ENCODE results near the gene TBKBP1.
"Not testable (repeated sequence)": the region's sequence is repeated elsewhere in the genome, so short reads cannot be mapped to it uniquely, and the experiment has no call there.

The TBKBP1 gene

DNA sequence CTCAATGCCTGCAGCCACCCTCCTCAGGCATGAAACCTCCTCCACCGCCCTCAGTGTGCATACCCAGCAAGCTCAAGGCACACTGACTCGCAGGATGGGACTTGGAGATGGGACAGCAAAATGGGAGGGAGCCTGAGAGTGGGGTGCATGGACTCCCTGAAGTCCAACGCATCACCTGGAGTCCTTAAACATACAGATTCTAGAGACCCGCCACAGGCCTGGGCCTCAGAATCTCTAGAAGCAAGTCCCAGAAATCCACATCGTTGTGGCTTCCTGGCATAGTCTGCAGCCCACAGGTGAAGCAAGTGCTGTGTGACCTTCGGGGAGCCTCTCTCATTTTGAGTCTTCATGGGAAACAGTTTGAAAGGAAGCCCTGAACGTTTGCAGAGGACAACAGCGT, 35.5 kb downstream of the TBKBP1 start:
- no peak for DNase-seq (ENCODE audit: low read depth in 1 of 2, low spot score in 1 of 2)

DNA sequence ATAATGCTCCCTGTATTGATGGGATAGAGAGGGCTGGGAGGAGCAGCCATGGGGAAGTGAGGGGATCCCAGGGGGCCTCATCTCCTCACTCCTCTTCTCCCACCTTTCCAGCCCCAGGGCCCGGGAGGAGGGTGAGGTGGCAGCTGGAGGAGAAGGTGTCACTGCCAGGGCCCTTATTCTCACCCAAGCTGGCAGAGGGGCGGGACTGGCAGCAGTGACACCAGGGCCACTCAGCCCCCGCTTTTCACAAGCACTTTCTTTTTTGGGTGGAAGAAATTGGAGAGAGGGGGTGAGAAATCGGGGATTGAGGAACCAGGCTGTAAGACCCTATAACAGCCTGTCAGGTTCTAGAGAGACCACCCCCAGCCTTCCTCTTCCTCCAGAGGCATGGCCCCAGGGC, 36.7 kb downstream of the TBKBP1 start:
- no peak for DNase-seq (ENCODE audit: low read depth in 1 of 2, low spot score in 1 of 2)

DNA sequence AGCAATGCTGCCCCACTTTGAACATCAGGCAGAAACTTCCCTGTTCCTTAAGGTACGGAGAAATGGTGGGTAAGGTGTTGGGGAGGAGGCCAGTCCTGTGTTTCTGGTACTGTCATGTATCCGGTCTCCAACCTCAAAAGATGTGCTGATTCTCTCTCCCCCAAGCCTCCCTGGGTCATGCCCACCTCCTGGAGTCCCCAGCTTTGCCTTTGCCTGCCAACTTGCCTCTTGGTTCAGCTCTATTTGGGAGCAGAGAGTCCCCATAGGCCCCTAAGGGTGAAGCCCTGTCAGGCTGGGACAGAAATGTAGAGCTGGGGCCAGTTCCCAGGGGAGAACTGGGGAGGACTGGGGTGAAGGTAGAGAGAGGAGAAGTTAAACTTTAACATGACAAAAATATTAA, 37.4 kb downstream of the TBKBP1 start:
- no peak for DNase-seq (ENCODE audit: low read depth in 1 of 2, low spot score in 1 of 2)

DNA sequence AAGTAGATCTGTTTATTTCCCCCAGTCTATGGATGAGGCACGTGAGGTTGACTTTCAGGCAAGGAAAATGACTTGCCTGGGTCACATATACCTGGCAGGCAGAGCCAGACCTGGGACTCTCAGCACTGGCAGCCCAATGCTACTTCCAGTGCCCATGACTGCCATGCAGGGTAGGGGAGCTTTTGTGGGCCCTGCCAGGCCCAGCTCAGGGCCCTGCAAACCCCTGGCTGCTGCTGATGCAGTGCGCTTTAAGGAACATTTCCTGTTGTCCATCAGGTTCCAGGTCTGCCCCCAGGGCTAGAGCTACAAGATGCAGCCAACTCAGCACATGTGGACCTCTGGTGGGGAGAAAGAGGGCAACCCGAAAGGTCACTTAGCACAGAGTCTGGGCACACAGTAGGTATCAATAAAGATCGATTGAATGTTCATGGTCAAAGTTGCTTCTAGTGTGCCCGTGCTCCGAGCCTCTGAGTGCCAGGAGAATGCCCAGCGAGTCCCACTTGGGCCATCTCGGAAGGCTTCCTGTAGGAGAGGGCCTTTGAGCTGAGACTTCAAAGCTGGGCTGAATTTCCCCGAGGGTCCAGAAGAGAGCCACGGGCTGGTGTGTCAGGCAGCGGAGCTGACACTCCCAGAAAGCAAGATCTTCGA, 38.6 kb downstream of the TBKBP1 start:
- DNase-seq (ENCODE audit: low read depth in 1 of 2, low spot score in 1 of 2) = no peak

DNA sequence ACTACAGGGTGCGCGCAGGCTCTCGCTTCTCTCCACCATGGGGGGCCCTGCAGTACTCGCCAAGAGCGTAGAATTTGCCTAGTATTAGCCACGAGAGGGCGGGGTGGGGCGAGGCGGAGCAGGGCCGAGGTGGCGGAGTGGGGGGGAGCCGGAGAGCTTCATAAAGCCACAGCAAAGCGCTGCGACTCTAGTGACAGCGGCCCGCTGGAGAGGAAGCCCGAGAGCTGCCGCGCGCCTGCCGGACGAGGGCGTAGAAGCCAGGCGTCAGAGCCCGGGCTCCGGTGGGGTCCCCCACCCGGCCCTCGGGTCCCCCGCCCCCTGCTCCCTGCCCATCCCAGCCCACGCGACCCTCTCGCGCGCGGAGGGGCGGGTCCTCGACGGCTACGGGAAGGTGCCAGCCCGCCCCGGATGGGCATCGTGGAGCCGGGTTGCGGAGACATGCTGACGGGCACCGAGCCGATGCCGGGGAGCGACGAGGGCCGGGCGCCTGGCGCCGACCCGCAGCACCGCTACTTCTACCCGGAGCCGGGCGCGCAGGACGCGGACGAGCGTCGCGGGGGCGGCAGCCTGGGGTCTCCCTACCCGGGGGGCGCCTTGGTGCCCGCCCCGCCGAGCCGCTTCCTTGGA, 39.2 kb downstream of the TBKBP1 start, which contains the start of gene TBX21:
TSS of gene TBX21 (plus strand) at position 190 of the 627 bp plus-strand sequence. CDS start at position 409, 219 bp downstream.
- DNase-seq (ENCODE audit: low read depth in 1 of 2, low spot score in 1 of 2) = peak; percentile 77 to 86

DNA sequence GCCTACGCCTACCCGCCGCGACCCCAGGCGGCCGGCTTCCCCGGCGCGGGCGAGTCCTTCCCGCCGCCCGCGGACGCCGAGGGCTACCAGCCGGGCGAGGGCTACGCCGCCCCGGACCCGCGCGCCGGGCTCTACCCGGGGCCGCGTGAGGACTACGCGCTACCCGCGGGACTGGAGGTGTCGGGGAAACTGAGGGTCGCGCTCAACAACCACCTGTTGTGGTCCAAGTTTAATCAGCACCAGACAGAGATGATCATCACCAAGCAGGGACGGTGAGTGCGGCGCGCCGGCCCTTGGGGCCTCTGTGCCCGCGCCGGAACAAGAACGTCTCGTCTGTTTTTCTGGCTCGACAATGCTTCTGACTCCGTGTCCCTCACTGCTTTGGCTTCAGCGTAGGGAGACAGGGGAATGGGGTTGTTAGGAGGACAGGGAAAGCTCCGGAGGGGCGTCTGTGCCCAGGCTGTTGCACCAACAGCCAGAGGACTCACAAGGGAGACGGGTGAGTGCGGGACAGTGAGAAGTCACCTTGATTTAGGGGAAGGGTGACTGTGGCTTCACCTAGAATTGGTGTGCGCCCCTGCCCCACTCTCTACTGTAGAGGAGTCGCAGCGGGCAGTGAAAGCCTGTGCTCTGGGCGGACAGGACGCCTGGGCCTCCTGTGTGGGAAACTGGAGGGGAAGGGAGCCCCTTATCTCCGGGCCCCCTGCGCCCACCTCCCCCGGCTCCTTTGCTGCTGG, 39.9 kb downstream of the TBKBP1 start:
- no peak for DNase-seq (ENCODE audit: low read depth in 1 of 2, low spot score in 1 of 2)

DNA sequence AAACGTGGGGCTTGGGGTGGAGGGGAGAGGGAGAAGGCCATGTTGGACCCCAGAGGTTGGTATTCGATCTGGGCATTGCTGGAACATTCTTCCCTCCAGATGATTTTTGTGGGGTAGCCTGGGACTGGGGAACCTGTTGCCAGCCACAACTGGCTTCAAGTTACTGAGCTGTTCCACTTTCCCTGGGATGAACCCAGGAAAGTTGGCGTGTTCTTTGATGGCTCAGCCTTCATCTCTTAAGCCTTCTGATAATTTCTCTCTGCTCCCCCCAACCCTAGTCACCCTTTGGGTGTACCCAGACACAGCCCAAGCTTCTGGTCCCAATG, 41.1 kb downstream of the TBKBP1 start:
- no peak for DNase-seq (ENCODE audit: low read depth in 1 of 2, low spot score in 1 of 2)

DNA sequence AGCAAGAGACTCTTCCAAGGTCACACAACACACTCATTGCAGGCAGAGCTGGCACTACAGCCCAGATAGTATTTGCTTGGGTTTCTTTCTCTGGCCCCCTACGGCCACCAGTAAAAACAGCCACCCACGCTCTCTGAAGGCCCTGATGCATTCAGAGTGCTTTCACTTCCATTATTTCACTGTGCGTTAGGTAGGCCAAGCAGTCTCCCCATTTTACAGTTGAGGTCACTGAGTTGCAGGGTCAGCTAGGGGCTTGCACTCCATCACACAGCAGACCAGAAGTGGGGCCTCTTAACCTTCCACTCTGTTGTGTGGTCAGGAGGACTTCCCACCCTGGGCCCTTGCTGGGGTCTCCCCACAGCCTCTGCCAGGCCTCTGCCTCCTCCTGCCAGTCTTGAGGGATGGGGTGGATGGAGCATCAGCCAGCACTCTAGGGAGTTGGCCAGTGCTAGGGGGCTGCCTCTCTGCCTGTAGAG, 41.6 kb downstream of the TBKBP1 start:
- DNase-seq (ENCODE audit: low read depth in 1 of 2, low spot score in 1 of 2) = no peak

DNA sequence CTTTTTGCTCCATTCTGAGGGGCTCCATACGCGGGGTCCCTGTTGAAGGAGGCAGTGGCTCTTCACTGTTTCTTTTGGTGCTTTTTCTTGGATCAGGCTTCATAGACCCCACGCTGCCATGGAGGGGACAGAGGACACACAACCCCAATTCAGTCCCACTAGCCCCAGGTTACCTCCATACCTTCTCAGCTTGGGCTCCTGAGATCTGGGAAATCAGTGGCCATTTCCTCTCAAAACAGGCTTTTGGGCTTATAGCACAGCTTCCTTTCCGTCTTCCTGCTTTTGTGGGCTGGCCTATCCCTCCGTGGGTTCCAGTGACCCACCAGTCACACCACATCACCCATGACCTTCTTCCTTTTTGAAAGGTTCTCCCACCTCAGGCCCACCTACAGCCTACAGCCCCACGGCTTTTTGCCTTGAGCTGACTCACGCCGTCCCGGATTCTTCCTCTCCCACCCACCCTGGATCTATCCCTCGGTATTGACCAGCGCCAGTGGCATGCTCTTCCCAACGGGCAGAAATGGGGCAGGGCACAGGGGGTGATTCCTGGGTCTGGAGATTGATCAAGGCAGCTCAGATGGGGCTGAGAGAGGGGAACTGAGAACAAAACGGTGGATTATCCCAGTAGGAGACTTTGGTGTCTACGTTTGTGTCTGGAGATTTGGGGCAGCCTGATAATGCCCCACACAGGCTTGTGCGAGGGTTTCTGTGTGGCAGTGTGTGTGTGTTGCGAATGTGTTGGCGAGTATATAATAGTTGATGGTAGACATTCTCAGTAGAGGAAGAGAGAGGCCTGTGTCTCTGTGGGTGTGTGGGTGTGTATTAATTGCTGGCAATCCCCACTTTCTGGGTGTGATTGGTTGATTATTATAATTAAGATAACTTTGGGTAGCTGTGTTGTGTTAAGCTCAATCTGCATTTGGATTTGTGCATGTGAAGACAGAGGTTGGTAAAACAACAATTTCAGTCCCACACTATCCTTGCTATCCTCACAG, 42.8 kb downstream of the TBKBP1 start:
- no peak for DNase-seq (ENCODE audit: low read depth in 1 of 2, low spot score in 1 of 2)

DNA sequence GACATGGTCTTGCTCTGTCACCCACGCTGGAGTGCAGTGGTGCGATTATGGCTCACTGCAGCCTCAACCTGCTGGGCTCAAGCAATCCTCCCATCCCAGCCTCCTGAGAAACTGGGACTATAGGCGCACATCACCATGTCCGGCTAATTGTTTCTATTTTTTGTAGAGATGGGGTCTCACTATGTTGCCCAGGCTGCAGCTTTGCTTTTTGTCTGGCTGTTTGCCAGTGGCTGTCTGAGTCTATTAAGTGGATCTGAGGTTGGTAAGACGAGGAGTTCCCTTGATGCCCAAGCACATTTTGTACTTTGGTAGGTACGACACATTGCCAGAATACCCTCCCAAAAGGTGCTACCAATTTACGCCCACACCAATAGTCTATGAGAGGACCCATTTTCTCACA, 44.2 kb downstream of the TBKBP1 start:
- no peak for DNase-seq (ENCODE audit: low read depth in 1 of 2, low spot score in 1 of 2)

DNA sequence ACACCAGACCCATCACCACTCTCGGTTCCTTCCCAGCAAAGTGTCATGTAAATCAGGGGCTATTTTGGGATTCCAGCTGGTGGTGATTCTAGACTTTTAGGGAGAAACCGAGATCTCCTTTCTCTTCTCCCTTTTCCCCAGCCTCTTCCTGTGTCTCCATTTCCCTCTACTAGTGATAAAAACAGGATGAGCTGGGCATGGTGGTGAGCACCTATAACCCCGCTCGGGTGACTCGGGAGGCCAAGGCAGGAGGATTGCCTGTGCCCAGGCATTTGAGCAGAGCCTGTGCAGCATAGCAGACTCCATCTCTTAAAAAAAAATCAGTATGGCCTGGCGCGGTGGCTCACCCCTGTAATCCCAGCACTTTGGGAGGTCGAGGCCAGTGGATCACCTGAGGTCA, 45.2 kb downstream of the TBKBP1 start:
- no peak for DNase-seq (ENCODE audit: low read depth in 1 of 2, low spot score in 1 of 2)

DNA sequence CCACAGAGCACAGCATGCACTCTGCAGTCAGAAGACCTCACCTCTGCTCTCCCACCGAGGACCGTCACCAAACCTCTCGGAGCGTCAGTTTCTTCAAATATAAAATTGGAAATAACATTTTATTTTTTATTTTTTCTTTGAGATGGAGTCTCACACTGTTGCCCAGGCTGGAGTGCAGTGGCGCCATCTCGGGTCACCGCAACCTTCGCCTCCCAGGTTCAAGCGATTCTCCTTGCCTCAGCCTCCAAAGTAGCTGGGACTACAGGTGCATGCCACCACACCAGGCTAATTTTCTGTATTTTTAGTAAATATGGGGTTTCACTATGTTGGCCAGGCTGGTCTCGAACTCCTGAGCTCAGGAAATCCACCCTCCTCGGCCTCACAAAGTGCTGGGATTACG, 46.0 kb downstream of the TBKBP1 start:
- DNase-seq (ENCODE audit: low read depth in 1 of 2, low spot score in 1 of 2) = not testable (repeated sequence)

DNA sequence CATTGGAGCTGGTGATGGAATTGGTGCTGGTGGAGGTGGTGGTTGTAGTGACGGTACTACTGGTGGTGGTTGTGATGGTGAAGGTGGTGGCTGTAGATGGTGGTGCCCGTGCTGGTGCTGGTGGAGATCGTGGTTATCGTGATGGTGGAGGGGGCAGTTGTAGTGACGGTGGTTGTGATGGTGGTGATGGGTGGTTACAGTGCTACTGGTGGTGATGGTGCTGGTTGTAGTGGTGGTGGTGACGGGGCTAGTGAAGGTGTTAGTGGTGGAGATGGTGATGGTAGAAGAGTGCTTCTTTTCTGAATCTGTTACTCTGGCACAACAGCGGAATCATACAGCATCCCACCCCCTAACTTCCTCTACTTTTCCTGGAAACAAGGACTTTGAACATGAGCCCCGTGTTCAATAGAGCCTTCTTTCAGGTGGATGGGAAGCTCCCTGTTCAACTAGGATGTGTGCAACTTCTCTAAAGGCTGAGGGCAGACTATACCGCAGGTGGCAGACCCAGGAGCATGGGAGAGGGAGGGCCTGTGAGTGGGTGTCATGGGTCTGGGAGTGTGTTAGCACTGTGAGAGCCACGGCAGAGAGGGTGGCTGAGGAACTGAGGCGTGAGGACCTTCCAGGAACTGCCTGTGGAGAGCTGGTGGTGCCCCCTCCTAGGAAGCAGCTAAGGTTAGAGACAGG, 47.3 kb downstream of the TBKBP1 start:
- DNase-seq (ENCODE audit: low read depth in 1 of 2, low spot score in 1 of 2) = no peak

DNA sequence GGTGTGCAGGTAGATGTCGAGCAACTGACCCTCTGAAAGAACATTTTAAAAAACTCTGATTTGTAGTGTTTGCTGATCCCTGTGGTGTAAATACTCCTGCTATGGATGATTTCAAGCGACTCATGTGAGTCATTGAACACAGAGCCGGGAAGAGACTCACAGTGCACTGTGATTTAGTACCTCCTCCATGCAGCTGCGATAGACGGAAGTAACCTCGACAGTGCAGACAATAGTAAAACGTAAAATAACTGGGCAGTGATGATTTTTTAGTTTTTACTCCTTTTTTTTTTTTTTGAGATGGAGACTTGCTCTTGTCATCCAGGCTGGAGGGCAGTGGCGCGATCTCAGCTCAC, 47.8 kb downstream of the TBKBP1 start:
- no peak for DNase-seq (ENCODE audit: low read depth in 1 of 2, low spot score in 1 of 2)

DNA sequence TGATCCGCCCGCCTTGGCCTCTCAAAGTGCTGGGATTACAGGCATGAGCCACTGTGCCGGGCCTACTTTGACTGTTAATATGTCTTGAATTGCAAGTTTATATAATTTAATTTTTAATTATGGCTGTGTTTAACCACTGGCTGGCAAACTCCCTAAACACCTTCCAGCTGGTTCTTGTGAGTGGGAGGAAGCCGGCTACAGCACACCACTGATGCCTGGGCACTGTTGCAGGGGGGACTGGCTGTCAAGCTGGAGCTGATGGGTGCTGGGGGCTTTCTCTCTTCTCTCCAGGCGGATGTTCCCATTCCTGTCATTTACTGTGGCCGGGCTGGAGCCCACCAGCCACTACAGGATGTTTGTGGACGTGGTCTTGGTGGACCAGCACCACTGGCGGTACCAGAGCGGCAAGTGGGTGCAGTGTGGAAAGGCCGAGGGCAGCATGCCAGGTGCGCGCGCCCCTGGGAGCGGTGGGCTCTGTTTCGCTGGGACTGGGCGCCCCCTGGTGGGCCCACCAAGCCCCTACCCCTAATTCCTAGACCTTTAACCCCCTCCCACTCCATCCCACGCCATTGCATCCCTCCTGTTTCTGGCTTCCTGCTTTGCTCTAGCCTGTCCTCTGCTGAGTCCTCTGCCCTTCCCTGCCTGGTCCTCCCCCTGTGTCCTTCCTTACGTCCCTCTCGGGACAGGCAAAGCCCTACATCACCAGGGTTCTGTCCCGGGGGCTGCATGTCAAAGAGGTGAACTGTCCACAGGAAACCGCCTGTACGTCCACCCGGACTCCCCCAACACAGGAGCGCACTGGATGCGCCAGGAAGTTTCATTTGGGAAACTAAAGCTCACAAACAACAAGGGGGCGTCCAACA, 48.6 kb downstream of the TBKBP1 start:
- DNase-seq (ENCODE audit: low read depth in 1 of 2, low spot score in 1 of 2) = no peak

DNA sequence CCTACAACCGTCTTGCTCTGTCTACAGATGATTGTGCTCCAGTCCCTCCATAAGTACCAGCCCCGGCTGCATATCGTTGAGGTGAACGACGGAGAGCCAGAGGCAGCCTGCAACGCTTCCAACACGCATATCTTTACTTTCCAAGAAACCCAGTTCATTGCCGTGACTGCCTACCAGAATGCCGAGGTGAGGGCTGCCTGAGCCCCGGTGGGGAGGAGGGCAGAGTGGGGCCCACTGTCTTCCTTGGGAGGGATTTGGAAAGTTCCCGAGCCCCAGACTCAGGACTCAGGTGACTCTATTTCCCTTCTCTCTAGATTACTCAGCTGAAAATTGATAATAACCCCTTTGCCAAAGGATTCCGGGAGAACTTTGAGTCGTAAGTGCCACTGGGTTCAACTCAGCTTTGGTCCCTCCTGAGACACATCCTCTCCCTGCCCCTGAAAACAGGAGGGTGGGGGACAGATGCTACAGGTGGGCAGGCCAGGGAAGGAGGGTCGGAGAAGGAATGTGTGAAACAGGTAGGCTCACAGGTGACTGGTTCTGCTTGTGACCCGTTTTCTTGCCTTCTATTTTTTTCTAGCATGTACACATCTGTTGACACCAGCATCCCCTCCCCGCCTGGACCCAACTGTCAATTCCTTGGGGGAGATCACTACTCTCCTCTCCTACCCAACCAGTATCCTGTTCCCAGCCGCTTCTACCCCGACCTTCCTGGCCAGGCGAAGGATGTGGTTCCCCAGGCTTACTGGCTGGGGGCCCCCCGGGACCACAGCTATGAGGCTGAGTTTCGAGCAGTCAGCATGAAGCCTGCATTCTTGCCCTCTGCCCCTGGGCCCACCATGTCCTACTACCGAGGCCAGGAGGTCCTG, 50.4 kb downstream of the TBKBP1 start:
- DNase-seq (ENCODE audit: low read depth in 1 of 2, low spot score in 1 of 2) = no peak

DNA sequence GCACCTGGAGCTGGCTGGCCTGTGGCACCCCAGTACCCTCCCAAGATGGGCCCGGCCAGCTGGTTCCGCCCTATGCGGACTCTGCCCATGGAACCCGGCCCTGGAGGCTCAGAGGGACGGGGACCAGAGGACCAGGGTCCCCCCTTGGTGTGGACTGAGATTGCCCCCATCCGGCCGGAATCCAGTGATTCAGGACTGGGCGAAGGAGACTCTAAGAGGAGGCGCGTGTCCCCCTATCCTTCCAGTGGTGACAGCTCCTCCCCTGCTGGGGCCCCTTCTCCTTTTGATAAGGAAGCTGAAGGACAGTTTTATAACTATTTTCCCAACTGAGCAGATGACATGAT, 51.0 kb downstream of the TBKBP1 start:
- DNase-seq (ENCODE audit: low read depth in 1 of 2, low spot score in 1 of 2) = no peak

DNA sequence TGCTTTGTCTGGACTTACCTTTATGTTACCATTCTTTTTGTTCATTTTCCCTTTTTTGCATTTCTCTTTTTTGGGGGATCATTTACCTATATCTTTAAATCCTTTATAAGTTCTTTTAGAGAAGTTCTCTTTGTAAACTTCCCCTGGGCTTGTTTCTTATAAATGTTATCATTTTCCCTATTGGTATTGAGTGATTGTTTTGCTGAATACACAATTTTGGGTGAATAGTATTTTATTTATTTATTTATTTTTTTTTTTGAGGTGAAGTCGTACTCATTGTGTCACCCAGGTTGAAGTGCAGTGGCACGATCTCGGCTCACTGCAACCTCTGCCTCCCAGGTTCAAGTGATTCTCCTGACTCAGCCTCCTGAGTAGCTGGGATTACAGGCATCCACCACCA, 57.5 kb downstream of the TBKBP1 start:
- DNase-seq (ENCODE audit: low read depth in 1 of 2, low spot score in 1 of 2) = no peak

DNA sequence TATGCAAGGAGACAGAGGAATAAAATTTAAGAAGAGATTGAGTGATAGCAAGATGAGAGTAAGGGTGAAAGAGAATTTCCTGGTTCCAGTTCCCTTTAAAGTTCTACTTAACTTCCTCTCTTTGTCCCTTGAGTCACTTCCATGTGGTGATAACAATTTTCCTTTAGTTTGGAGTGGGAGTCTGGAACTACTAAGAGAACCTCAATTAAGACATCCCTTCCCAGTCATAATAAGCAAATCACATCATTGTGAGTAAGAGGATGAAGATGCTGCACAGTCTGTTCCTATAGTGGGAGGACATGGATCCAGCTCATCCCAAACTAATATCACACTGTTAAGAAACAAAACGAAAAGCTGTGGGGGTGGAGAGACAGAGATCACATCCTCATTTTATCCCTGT, 63.4 kb downstream of the TBKBP1 start:
- DNase-seq (ENCODE audit: low read depth in 1 of 2, low spot score in 1 of 2) = no peak

Measured in activated CD4-positive, alpha-beta T cell treated with anti-CD3 and anti-CD28 coated beads, Interleukin-2, amount 50 U/mL, for 24 hours (primary cell).